ENCODE measurements around the gene ZNF784.

DNA sequence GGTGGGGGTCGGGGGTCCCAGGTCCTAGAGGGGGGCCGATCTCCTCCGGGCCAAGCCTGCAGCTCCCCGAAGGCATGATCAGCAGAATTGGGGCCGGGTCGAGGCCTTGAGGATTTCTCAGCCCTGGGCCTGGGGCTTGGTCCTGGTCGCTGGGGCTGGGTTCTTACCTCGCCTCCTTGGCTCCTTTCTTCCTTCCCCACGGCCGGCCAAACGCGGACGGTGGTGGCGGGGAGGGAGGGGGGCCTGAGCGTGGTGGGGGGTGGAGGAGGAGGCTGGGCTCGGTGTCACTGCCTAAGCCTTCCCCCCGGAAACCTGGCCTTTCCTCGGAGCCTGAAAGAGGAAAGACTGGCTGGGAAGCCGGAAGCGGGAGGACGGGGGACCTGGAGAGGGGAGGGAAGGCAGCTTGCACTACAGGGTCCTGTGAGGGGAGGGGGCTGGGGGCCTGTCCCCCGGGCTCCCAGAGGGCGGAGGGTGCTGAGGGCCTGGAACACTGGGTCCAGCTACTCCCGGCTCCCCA is 43.7 kb downstream of the ZNF784 start, which contains the start of gene ZNF579:
- TF ChIP-seq, protein P1, sequence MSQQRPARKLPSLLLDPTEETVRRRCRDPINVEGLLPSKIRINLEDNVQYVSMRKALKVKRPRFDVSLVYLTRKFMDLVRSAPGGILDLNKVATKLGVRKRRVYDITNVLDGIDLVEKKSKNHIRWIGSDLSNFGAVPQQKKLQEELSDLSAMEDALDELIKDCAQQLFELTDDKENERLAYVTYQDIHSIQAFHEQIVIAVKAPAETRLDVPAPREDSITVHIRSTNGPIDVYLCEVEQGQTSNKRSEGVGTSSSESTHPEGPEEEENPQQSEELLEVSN (IDR thresholded peaks at IDR 0.05): no peak
- TF ChIP-seq TBP (IDR thresholded peaks at IDR 0.05; ENCODE audit: low read depth, low read length): peak; percentile 40; the same call in 1 of the 2 replicates
- TF ChIP-seq EZH2 (IDR thresholded peaks at IDR 0.05; ENCODE audit: low read depth, low read length, severe bottlenecking): no peak
- TF ChIP-seq CBX5 (IDR thresholded peaks at IDR 0.05; ENCODE audit: low read depth, low read length): no peak
- TF ChIP-seq, protein P2, sequence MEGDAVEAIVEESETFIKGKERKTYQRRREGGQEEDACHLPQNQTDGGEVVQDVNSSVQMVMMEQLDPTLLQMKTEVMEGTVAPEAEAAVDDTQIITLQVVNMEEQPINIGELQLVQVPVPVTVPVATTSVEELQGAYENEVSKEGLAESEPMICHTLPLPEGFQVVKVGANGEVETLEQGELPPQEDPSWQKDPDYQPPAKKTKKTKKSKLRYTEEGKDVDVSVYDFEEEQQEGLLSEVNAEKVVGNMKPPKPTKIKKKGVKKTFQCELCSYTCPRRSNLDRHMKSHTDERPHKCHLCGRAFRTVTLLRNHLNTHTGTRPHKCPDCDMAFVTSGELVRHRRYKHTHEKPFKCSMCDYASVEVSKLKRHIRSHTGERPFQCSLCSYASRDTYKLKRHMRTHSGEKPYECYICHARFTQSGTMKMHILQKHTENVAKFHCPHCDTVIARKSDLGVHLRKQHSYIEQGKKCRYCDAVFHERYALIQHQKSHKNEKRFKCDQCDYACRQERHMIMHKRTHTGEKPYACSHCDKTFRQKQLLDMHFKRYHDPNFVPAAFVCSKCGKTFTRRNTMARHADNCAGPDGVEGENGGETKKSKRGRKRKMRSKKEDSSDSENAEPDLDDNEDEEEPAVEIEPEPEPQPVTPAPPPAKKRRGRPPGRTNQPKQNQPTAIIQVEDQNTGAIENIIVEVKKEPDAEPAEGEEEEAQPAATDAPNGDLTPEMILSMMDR (IDR thresholded peaks at IDR 0.05; ENCODE audit: control extremely low read depth in 1 of 3, insufficient read depth in 1 of 3, low read depth in 1 of 3, low read length in 3 of 3): no peak
- TF ChIP-seq RAD21 (IDR thresholded peaks at IDR 0.05 in 1 of 2, conservative IDR thresholded peaks at IDR 0.05 in 1 of 2; ENCODE audit: low read depth in 2 of 2, low read length in 2 of 2): no peak
- TF ChIP-seq, protein P3, sequence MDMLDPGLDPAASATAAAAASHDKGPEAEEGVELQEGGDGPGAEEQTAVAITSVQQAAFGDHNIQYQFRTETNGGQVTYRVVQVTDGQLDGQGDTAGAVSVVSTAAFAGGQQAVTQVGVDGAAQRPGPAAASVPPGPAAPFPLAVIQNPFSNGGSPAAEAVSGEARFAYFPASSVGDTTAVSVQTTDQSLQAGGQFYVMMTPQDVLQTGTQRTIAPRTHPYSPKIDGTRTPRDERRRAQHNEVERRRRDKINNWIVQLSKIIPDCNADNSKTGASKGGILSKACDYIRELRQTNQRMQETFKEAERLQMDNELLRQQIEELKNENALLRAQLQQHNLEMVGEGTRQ (IDR thresholded peaks at IDR 0.05; ENCODE audit: low read length): no peak
- TF ChIP-seq RNF2 (IDR thresholded peaks at IDR 0.05; ENCODE audit: borderline replicate concordance, low read depth, low read length, missing control alignments, poor library complexity, severe bottlenecking): no peak
- TF ChIP-seq CHD2 (IDR thresholded peaks at IDR 0.05; ENCODE audit: low read length): no peak
- TF ChIP-seq POLR2AphosphoS5 (IDR thresholded peaks at IDR 0.05; ENCODE audit: low read depth, low read length): no peak
- TF ChIP-seq SRF (IDR thresholded peaks at IDR 0.05; ENCODE audit: low read depth, low read length): no peak
